OCI-LY1 (cell line): ENCODE data around the gene PROSER2.

Experiments
- CTCF ChIP-seq: fragments of 200-600 bp; sonication (generic), shearing (Covaris generic); IDR thresholded peaks from 2 replicates; pipeline ENCODE4 v1.5.1; 2017; ENCODE audit warnings: mild to moderate bottlenecking, antibody characterized with exemption, low read length, moderate library complexity, mixed read lengths
- EZH2 ChIP-seq: fragments of 200-600 bp; sonication (generic), shearing (Covaris generic); IDR thresholded peaks from 2 replicates; pipeline ENCODE4 v1.8.0; 2017; ENCODE audit warnings: borderline replicate concordance, mixed run types, mild to moderate bottlenecking, antibody characterized with exemption, low read length, moderate library complexity, mixed read lengths

- TF ChIP-seq CTCF (no peak), EZH2 (no peak)
Measured at GRCh38 chr10:11808808-11809207, 14.3 kb upstream of the PROSER2 start.
